Measurements from ENCODE around the gene IKZF5.
A peak's percentile ranks its signal among the peaks of the same experiment; 100 is the strongest.

IKZF5 gene, protein sequence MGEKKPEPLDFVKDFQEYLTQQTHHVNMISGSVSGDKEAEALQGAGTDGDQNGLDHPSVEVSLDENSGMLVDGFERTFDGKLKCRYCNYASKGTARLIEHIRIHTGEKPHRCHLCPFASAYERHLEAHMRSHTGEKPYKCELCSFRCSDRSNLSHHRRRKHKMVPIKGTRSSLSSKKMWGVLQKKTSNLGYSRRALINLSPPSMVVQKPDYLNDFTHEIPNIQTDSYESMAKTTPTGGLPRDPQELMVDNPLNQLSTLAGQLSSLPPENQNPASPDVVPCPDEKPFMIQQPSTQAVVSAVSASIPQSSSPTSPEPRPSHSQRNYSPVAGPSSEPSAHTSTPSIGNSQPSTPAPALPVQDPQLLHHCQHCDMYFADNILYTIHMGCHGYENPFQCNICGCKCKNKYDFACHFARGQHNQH

DNA sequence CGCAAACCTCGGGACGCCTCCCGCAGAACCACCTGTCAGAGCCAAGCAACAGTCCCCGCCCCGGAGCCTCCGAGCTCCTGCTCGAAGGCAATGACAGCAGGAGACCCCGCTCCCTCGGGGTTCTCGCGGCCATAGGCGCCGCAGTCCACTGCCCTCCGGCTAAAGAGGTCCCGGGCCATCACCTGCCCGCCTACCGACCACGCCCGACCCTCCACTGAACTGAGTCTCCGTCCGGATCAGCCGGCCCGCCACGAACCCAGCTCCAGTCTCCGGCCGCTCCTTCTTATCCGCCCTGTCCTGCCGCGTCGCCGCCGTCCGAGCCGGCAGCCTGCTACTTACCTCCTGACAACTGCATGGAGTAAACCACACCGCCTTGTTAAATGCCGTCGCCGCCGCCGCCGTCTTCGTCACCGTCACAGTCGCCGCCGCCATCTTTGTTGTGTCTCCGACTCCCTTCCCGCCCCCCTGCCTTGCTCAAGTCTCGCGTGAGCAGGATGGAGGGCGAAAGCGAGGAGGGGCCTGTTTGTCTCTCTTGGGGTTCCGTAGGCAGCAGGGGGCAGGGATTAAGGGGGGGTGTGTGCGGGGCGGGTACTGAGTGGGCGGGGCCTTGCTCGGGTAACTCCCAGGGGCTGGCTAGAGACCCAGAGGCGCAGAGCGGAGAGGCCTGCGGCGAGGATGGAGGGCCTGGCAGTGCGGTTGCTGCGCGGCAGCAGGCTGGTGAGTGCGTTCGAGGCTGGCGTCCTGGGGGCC lies at the start of gene IKZF5, which contains the start of gene ACADSB:
Gene IKZF5, minus strand, starts transcription at position 441 of the 750 bp plus-strand sequence. CDS start 10,170 bp downstream, outside the sequence.
Gene ACADSB, plus strand, starts transcription at position 652 of the 750 bp plus-strand sequence. Its CDS starts 24 bp downstream, at position 676.
- peak; percentile 89 for DNase-seq

DNA sequence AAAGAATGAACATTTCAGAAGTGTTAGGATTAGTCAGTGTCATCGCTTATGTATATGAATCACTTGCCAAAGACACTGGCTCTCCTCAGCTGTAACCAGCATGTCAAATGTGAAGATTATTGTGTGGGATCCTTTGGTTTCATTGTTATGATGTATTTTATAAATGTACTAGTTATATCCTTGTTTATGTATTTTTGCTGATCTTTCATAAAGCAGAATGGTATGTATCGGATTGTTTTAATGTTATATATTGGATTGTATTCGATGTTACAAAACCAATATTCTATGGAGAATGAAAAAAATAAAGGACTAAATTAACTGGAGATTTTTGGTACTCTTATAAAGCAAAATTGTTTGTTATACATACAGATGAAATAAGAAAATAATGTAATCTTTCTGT lies 49.4 kb upstream of the IKZF5 start:
- DNase-seq: no peak

DNA sequence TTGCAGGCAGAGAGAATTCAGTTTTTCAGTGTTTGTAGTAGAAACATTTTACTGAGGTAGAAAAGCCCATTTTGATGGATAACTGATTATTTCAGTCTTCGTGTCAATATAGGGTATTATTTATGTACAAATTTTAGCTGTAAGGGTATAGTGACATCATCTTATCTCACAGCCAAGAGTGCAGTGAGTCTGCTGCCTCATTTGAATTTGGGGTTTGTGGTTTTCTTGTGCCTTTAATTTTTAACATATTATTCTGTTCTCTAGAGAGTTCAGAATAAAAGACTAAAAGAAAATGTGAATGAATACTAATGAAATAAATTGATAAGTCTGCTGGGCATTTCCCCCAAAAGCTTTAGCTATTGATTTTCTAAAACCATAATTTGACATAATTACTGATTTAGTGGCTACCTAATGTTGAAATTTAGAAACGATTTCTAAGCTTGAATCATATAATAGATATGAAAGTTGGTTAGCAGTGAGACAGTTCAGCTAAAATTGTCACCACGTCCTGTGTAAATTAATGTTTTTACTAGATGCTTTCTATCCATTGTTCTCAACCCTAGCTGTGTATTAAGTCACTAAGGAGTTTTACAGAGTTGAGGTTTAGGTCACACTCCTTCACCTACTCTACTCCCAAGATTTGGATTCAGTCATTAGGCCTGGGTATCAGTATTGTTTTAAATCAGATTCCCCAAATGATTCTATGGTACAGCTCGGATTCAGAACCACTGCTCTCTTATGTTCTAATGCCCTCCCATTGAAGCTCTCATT lies 37.6 kb upstream of the IKZF5 start:
- DNase-seq: no peak

DNA sequence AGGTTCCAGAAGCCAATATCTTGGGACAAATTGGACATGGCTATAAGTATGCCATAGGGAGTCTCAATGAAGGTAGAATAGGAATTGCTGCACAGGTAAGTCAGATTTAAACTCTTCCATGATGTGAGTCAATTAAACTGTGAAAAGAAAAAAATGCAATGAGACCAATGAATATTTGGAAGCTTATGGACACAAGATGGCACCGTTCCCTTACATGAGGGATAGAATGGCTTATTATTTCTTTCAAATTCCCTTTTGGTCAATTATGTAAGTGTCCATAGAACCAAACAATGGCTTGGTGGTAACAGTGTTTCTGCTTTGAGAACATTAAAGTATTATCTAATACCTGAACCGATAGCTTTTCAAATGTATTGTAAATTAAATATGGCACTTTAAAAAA lies 35.8 kb upstream of the IKZF5 start:
- peak; percentile 7 for DNase-seq

DNA sequence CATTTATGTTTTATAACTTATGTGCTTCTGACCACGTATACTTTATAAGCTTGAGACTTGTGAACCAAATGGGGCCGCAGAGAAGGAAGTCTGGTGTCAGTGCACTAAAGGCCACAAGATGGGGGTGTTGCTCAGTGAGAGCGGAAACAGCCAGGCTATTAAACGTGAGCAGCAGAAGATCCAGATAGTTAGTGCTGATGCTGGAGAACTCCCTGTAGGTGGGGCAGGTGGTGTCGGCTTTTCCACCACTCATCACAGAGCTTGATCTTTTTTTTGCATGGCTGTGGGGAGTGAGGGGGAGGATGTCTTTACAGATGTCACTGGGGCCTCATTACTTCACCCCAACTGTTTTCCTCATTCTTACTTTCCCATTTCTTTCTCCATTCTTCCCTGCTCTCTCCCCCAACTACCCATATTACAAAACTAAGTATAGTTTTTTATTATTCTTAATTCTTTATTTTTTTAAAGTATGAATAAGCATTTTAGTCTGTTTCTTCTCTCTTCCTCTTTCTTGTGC lies 34.9 kb upstream of the IKZF5 start:
- peak; percentile 62 for DNase-seq

DNA sequence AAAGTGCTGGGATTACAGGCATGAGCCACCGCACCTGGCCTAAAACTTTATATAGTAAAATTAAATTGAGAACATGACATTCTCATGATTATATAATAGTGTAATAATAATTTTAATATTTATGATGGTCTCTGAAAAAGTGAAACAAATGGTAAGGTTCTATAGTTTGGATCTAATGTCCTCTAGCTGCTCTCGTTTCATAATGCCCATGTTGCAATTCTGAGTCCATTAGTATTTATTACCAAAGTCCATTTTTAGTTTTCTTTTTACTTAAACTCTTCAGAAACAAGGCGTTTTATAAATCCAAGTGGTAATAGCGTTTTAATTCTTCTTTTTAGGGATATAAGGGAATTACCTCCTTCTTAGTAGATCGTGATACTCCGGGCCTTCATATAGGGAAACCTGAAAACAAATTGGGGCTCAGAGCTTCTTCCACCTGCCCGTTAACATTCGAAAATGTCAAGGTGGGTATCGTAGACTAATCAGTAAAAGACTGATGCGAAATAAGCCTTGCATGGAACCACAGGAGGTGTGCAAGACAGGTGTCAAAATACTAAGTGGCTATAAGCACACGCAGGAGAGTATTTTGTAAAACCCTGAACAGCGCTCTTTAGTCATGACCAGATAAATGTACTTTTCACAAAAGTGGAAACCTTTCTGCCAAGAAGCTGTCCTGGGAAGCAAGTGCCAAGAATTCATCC lies 34.3 kb upstream of the IKZF5 start:
- DNase-seq: no peak

DNA sequence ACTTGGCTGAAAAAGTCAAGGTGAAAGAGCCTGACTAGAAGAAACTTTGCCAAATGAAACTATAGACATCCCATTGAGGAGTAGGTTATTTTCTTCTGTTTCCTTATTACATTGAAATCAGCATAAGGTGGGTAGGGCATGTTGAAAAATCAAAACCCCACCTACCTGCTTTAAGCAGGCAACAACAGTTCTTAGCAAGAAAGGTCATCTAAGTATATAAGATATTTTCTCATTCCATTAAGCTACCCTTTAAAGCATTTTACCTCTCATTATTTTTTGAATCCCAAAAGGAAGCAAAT lies 31.0 kb upstream of the IKZF5 start:
- no peak for DNase-seq

DNA sequence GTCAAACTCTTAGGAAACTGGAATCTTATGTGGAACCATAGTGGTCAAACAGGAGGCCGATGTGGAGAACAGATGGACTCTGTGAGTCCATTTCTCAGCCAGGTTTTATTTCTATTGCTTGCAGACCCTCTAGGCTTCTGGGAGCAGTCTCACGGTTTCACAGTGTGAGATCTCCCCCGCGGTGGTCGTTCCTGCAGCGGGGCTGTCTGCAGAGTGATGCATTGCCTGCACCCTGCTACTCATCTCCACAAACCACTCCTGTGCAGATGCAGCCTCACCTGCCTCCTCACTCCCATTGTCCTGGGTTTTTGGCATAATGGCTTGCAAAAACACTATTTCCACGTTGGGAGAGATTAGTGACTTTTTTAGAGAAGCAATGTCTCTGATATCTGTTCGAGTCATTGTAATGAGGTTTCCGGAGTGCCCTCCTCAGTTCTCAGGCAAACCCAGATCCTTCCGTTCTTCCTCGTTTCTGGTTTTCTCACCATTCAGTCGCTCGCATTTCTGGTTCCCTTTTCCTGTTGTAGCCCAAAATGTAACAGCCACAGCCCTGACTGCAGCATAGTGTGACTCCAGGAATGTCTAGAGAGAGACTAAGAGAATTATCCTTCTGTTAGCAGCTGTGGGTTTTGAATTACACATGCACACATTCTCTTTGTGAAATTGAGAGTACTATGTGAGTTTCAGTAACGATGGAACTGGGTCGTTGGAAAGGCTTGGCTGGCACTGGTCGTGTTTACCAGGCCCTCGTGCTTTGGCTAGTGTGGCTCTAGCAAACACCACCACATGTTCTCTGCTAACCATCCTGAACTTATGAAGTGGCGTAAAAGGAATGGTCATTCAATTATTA lies 30.4 kb upstream of the IKZF5 start:
- DNase-seq: no peak

DNA sequence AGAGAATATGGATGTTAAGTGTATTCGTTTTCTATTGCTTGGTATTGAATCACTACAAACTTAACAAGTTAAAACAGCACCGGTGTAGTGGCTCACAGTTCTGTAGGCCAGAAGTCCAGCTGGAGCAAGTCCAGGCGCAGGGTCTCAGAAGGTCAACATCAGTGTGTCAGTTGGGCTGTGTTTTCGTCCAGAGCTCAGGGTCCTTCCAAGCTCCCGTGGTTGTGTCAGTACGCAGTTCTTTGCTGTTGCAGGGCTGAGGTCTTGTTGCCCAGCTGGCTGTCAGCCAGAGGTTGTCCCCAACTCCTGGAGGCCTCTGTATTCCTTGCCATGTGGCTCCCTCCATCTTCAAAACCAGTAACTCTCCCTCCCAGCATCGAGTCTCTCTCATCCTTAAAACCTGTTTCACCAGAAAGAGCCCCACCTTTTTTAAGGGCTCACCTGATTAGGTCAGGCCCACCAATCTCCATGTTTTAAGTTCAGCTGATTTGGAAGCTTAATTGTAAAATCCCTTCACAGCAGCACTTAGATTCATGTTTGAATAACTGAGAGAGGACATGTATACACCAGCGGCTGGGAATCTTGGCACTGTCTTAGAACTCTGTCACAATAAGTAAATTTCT lies 27.0 kb upstream of the IKZF5 start:
- DNase-seq: no peak

DNA sequence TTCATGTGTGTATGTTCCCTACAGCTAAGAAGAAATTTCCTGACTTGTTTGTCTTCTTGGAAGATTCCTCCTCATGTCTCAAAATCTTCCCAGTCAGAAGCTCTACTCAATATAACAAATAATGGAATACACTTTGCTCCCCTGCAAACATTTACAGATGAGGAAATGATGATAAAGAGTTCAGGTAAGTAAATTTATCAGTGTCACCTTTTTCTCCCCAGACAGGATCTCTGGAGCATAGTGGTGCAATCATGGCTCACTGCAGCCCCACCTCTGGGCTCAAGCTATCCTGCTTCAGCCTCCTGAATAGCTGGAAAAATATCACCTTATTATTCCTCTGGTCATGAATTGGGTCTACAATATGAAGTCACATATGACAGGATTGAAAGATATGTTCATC lies 25.7 kb upstream of the IKZF5 start:
- no peak for DNase-seq

DNA sequence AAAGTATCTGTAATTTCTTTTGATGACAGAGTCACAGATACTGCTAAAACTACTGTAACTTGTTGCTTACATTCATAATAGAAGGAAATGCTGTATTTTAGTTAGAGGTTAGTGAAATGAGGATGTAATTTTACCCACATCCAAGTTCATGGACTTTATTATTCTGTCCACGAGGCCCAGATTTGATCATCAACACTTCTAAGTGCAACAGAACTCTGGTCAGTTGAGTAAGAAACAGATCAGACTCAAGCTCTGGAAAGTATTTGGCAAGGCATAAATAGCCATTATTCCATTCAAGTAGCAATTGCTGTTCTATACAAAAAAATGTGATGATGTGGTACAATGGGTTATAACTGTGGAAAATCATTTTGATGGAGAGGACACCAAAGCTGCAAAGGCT lies 22.5 kb upstream of the IKZF5 start:
- no peak for DNase-seq

DNA sequence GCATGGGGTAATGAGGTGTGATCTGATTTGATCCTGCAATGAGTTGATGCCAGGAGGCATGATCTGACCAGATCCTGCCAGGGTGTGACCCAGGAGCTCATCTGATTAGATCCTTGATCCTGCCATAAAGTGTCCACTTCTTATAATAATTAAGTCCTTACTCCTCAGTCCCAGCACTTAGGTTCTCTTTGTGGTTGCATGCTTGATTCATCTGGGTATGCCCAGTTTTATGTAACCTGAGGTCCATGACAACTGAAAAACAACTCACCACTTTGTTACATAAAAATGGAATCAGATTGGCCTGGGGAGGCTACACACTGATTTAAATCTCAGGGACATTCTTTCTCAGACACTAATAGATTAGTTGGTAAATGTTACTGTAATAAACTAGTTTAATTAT lies 19.3 kb upstream of the IKZF5 start:
- DNase-seq: no peak

DNA sequence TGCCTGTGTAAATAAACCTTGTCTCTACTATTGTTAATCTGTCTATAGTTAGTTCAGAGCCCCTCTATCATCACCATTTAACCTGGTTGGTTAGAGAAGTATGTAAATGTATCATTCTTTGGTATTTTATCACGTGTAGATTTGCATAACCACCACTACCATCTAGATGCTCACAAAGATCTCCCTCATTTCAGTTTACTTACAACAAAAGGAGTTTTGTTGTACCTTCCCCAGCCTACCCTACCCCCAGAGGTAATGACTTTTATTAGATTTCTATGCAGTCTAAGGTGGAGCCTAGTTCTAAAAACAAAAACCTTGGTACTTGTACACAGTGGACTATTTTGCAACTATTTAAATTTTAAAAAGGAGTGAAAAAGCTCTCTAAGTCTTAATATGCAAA lies 17.7 kb upstream of the IKZF5 start:
- DNase-seq: no peak

DNA sequence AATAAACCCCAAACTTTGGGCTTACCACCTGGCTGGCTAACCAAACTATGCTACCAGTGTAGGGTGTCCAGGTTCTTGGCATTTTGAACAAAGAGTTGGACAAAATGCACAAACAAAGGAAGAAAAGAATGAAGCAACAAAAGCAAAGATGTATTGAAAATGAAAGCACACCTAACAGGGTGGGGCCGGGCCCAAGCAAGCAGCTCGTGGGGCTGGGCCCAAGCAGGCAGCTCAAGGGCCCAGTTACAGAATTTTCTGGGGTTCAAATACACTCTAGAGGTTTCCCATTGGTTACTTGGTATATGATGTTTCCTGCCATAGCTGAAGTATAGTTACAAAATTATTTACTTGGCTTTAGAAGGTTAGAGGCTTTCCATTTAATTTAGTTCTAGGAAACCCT lies 15.9 kb upstream of the IKZF5 start:
- DNase-seq: no peak

DNA sequence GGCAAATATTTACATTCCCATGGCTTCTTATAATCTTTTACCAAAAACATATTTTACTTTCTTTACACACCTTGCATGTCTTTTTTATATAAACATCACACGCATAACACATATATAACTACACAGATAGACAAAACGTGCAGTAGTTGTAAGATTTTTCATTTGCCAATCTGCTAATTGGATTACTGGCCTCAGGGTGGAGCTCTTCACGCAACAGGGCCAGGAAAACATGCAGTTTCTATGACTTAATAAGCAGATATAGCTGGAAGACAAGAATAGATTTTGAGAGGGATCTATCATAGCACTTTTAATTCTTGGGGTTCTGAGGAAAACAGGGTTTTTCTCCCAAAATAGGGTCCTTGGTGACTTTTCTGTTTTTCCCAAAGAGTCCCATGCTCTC lies 12.9 kb upstream of the IKZF5 start:
- no peak for DNase-seq

DNA sequence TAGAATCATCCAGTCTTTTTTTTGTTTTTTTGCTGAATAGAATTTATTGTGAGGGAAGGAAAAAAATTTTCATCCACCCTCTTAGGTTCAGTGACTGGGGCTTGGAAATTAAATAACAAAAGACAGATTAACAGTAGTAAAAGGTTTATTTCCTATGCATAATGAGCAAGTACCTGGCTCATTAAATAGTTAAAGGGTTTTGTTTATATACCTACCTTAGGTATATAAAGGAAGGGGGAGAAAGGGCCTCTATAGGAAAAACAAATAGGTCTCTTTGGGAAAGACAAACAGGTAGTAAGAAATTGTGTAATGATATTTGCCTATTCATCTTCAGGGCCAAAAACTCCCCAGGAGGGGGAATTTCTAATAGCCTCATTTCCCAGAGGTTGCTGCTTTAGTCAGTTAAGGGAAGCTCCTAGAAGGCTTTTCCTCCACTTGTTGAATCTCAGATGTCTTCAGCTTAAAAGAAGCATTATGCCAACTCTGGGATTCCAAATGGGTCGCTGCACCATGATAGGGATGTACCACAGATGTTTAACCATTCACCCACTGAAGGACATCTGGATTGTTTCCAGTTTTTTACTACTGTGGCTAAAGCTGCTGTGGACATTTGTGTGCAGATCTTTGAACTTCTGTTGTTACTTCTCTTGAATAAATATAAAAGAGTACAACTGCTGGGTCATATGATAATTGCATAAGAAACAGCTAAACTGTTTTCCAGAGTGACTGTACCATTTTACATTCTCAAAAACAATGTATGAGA lies 11.5 kb upstream of the IKZF5 start:
- DNase-seq: no peak

DNA sequence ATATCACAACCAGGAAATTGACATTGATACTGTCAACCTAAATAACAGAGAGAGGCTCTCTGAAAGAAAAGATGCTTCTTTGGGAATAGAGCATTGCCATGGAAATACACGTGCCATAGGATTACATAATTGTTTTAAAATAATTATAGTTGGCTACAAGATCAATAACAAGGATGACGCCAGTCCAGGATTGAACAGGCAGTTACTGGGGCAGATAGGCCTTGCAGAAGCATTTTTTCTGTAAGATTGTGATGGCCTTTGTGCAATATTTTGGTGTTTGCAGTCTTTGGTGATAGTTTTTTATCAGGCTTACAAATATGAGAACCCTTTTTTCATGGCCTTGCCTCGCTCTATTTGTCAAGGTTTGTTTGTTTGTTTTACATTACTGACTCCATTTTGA lies 10.7 kb upstream of the IKZF5 start:
- no peak for DNase-seq

DNA sequence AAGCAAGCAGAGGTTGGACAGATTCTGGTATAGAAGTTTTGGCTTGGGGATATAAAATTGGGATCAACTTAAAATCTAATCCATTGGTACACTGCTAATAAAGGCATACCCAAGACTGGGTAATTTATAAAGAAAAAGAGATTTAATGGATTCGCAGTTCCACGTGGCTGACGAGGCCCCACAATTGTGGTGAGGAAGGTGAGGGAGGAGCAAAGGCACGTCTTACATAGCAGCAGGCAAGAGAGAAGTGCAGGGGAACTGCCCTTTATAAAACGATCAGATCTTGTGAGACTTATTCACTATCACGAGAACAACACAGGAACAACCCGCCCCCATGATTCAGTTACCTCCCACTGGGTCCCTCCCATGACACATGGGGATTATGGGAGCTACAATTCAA lies 9.9 kb upstream of the IKZF5 start:
- no peak for DNase-seq

DNA sequence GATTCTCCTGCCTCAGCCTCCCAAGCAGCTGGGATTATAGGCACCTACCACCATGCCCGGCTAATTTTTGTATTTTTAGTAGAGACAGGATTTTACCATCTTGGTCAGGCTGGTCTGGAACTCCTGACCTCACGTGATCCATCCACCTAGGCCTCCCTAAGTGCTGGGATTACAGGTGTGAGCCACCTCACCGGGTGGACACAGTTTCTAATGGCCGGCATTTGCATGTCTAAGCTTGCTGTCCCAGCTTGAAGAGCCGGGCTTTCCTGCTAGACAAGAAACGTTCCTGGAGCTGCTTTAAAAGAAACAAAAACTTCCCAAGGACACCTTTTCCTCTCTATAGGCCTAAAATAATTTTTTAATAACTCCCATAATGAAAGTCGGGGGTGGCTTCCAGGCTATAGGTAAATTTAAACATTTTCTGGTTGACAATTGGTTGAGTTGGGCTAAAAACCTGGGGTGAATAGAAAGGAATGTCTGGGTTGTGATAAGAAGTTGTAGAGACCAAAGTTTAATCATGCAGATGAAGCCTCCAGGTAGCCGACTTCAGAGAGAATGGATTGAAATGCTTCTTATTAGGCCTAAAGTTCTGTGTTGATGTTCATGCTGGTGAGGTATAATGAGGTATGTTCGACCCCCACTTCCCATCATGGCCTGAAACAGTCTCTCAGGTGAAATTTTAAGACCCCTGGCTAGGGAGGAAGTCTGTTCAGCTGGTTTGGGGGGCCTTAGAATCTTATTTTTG lies 9.0 kb upstream of the IKZF5 start:
- DNase-seq: no peak

DNA sequence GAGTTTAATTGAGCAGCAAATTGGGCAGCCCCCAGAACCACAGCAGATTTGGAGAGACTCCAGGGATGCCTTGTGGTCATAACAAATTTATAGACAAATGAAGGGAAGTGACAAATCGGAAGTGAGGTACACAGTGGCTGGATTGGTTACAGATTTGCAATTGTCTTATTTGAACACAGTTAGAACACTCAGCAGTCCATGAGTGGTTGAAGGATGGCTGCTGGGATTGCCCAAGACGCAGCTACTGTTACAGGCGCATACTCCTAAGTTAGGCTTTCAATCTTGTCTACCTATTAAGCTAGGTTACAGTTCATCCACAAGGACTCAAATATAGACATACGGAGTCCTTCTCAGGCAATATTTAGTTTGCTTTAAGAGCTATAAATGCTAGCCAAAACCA lies 7.6 kb upstream of the IKZF5 start:
- DNase-seq: no peak
